CD4-positive, alpha-beta T cell treated with Interferon gamma for 1 hour (primary cell): ENCODE measurements around the gene GPR107.

Source experiments
- DNase-seq: peaks from one replicate; pipeline ENCODE4 v3.0.0-alpha.2; 2020

Gene GPR107

GRCh38 chr9:130112538-130113151, 58.9 kb downstream of the GPR107 start:
- no peak for DNase-seq

- no peak for DNase-seq
These were observed 61.0 kb downstream of the GPR107 start for GRCh38 chr9:130114741-130115140.

GRCh38 chr9:130116346-130116745, 62.6 kb downstream of the GPR107 start:
- no peak for DNase-seq

- no peak for DNase-seq
These were observed 63.7 kb downstream of the GPR107 start for GRCh38 chr9:130117376-130117775.

GRCh38 chr9:130117816-130118632, 64.3 kb downstream of the GPR107 start:
- no peak for DNase-seq

GRCh38 chr9:130118841-130119518, 65.3 kb downstream of the GPR107 start:
- DNase-seq = no peak

- DNase-seq = no peak
These were observed 66.0 kb downstream of the GPR107 start for GRCh38 chr9:130119519-130120298.

GRCh38 chr9:130120299-130120587, 66.5 kb downstream of the GPR107 start:
- no peak for DNase-seq

GRCh38 chr9:130120832-130121231, 67.1 kb downstream of the GPR107 start:
- DNase-seq = no peak

GRCh38 chr9:130122456-130122855, 68.8 kb downstream of the GPR107 start:
- no peak for DNase-seq

- no peak for DNase-seq
These were observed 70.6 kb downstream of the GPR107 start for GRCh38 chr9:130124085-130124860.

- no peak for DNase-seq
These were observed 73.2 kb downstream of the GPR107 start for GRCh38 chr9:130126721-130127433.

- DNase-seq = peak; percentile 65
These were observed 74.5 kb downstream of the GPR107 start for GRCh38 chr9:130128251-130128650.

GRCh38 chr9:130128733-130129431, 75.2 kb downstream of the GPR107 start:
- DNase-seq = peak; percentile 61

GRCh38 chr9:130129432-130130061, 75.8 kb downstream of the GPR107 start:
- no peak for DNase-seq

- no peak for DNase-seq
These were observed 79.0 kb downstream of the GPR107 start for GRCh38 chr9:130132746-130133145.

GRCh38 chr9:130137081-130137640, 83.5 kb downstream of the GPR107 start:
- no peak for DNase-seq

GRCh38 chr9:130137641-130138081, 84.0 kb downstream of the GPR107 start:
- no peak for DNase-seq

- peak; percentile 51 for DNase-seq
These were observed 84.5 kb downstream of the GPR107 start for GRCh38 chr9:130138171-130138653.

- no peak for DNase-seq
These were observed 85.1 kb downstream of the GPR107 start for GRCh38 chr9:130138791-130139190.
